ENCODE results near the gene SUSD6. TPM values are rescaled to one million over a fixed set of nuclear protein-coding genes. Genes with fewer than 3 reads are reported as not detected.

SUSD6 gene
- total RNA-seq, 4 donors from 2014 or later, result 8.8 to 35.1 (median 17.6) TPM

GRCh38 chr14:69612783-69613130 is 1.4 kb downstream of the SUSD6 start:
- Histone ChIP-seq H3K4me3 (peak overlapping the region; percentile 73 to 97), H3K9me3 (no peaks in the 10 kb centered on the region), H3K27me3 (no peaks in the 10 kb centered on the region), H3K4me1 (peaks cover 9 to 14% of the 10 kb centered on the region in 2 donors), H3K27ac (peak overlapping the region; percentile 96 to 99), H3K36me3 (no peaks in the 10 kb centered on the region)
- TF ChIP-seq POLR2A (IDR thresholded peaks at IDR 0.05) (no peak), CTCF (IDR thresholded peaks at IDR 0.05) (peak in 2 of 4 experiments; percentile 10 to 15)
- intact Hi-C loops (cut with DNase I; ENCODE audit: low total_unique reads), result no loop called here
- DNase-seq, result no peak

- intact Hi-C loops (cut with DNase I; ENCODE audit: low total_unique reads), result no loop called here
Observed at GRCh38 chr14:69613312-69614073, 2.1 kb downstream of the SUSD6 start.

GRCh38 chr14:69614592-69614991 is 3.2 kb downstream of the SUSD6 start:
- TF ChIP-seq POLR2A (IDR thresholded peaks at IDR 0.05), result no peak
- no peak for TF ChIP-seq CTCF (IDR thresholded peaks at IDR 0.05)
- peaks cover 14 to 21% of the 10 kb centered on the region in 2 donors for H3K4me1 ChIP-seq
- no peak overlapping the region for H3K4me3 ChIP-seq
- H3K27ac ChIP-seq, result peak overlapping the region; percentile 84
- H3K27me3 ChIP-seq, result no peaks in the 10 kb centered on the region
- H3K9me3 ChIP-seq, result no peaks in the 10 kb centered on the region
- intact Hi-C loops (cut with DNase I; ENCODE audit: low total_unique reads), result no loop called here
- no peak for DNase-seq
- H3K36me3 ChIP-seq, result no peaks in the 10 kb centered on the region

More at GRCh38 chr14:69613312-69614073, 2.1 kb downstream of the SUSD6 start:
- H3K9me3 ChIP-seq, result no peaks in the 10 kb centered on the region
- no peaks in the 10 kb centered on the region for H3K36me3 ChIP-seq
- H3K4me3 ChIP-seq, result peak overlapping the region in 1 of 2 donors; percentile 97
- H3K4me1 ChIP-seq, result peaks cover 9 to 21% of the 10 kb centered on the region in 2 donors
- no peaks in the 10 kb centered on the region for H3K27me3 ChIP-seq
- TF ChIP-seq CTCF (IDR thresholded peaks at IDR 0.05) (no peak), POLR2A (IDR thresholded peaks at IDR 0.05) (no peak)
- peak overlapping the region; percentile 96 to 99 for H3K27ac ChIP-seq
- DNase-seq, result no peak

GRCh38 chr14:69615121-69615495 is 3.7 kb downstream of the SUSD6 start:
- peak overlapping the region in 1 of 2 donors; percentile 22 for H3K4me3 ChIP-seq
- TF ChIP-seq CTCF (IDR thresholded peaks at IDR 0.05) (no peak), POLR2A (IDR thresholded peaks at IDR 0.05) (no peak)

More at GRCh38 chr14:69615121-69615495, 3.7 kb downstream of the SUSD6 start:
- H3K4me1 ChIP-seq, result peaks cover 14 to 21% of the 10 kb centered on the region in 2 donors
- intact Hi-C loops (cut with DNase I; ENCODE audit: low total_unique reads), result no loop called here
- no peaks in the 10 kb centered on the region for H3K36me3 ChIP-seq
- H3K27me3 ChIP-seq, result no peaks in the 10 kb centered on the region
- H3K9me3 ChIP-seq, result no peaks in the 10 kb centered on the region
- H3K27ac ChIP-seq, result peak overlapping the region; percentile 84
- no peak for DNase-seq
